ENCODE results near the gene GPR33. TPM values are rescaled to one million over a fixed set of nuclear protein-coding genes. Genes with fewer than 3 reads are reported as not detected.

Gene GPR33
- total RNA-seq, 1 experiment from 2014 or later: not detected

Other genes with a start within 250 kb of the GPR33 start
- 41.7 and 48.2 TPM in 2 replicates for gene HEATR5A, start 67.5 kb downstream of the GPR33 start, total RNA-seq (2014; rRNA removed; shearing (Covaris generic))
- 45.5 and 51.5 TPM in 2 replicates for gene DTD2, start 30.5 kb downstream of the GPR33 start, total RNA-seq (2014; rRNA removed; shearing (Covaris generic))
- 20.0 and 20.1 TPM in 2 replicates for gene NUBPL, start 73.4 kb upstream of the GPR33 start, total RNA-seq (2014; rRNA removed; shearing (Covaris generic))

Data from SK-MEL-5 (cell line).